GM19099 (cell line): ENCODE data around the gene CAMTA1.

ENCODE experiments used
- POLR2A ChIP-seq: IDR thresholded peaks from 3 replicates; pipeline ENCODE4 v1.6.1; 2011; ENCODE audit warnings: low read depth; ENCODE audit not compliant: insufficient read length; ENCODE audit errors: extremely low read depth

Gene CAMTA1

DNA sequence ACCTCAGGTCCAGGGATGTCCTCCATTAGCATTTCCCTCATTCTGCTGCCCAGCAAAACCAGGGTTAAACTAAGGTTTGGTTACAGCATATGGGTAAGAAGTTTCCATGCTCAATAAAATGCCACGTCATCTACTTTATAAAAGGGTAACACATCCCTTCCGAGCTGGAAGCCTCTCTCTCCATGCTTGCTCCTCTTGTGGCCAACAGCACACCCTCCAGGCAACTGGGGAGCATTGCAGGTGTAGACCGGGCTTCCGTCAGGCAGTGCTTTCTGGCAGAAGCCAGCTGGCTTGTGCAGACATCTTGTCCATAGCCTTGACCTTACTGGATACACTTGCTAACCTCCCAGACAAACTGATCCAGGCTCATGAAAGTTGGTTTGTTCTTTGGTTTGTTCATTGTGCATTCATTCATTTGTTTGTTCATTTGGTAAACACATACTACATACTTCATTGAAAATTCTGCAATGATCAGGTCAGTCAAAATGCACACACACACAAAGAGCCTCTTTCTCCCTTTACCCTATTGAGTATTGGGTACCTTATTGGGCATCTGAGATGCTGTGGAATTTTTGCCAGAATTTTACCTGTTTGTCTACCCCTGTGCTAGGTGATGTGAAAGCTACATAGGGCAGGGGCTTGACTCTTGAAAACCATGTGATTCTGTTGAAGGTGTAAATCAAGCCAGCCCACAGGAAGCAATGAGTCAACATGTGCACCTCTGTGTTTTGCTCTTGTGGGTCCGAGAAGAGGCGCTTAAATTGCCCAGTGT is 422.8 kb downstream of the CAMTA1 start:
- TF ChIP-seq POLR2A = no peak

DNA sequence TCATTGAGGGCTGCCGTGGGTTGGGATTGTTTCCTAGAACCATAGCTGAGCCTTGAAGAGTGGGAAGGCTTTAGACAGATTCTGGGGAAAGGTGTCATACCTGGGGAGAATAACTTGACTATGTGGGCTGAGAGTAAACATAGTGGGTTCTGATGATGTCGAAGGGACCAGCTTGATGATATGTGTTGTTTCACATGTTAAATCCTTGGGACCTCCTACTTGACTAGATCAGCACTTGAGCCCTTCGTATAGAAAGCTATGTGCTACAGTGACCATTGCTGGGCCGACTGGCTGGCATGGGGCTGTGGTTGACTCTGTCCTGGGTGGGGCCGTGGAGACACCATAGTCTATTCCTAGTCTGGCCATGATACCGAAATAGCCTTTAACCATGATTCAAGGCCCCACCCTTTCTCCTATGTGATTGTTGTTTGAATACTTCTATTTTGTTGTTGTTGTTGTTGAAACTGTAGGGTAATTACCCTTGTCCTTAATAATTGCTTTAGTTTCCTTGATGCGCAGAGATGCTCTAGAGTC is 423.5 kb downstream of the CAMTA1 start:
- TF ChIP-seq POLR2A = no peak

DNA sequence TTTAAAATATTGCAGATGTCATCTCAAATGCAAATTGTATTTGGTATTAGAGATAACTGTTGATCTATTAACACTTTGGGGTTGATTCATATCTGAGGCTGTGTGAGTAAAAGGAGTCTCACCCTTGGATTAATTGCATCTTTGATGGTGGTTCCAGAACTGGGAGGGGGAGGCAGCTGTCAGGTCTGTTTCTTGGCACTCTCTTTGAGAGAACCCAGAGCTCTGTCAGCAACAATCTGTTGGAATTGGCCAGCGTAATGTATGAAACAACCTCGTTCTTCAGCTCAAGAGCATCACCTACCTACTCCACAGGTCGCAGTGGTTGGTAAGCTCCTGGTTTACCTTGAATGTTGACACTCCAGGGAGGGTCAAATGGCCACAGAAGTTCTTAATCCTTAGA is 424.1 kb downstream of the CAMTA1 start:
- no peak for TF ChIP-seq POLR2A

- no peak for TF ChIP-seq POLR2A
These were observed 433.1 kb downstream of the CAMTA1 start for GRCh38 chr1:7218210-7218832.

GRCh38 chr1:7219031-7219430 is 433.8 kb downstream of the CAMTA1 start:
- no peak for TF ChIP-seq POLR2A

DNA sequence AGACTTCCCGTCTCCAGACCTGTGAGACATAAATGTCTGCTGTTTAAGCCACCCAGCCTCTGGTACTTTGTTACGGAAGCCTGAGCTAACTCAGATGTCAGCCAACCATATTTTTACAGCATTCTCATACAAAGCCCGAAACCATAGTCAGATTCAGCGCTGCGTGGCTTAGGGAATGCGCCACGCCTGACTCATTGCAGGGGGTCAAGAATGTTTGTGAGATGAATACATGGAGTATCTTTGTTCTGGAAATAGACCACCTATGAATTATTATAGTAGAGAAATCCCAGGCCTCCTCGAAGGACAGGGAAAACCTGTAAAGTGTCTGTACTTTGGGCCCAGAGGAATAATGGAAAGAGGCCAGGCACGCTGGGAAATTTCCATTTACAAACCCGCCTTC is 434.8 kb downstream of the CAMTA1 start:
- no peak for TF ChIP-seq POLR2A

GRCh38 chr1:7220712-7221252 is 435.5 kb downstream of the CAMTA1 start:
- no peak for TF ChIP-seq POLR2A

GRCh38 chr1:7221826-7222694 is 436.8 kb downstream of the CAMTA1 start:
- no peak for TF ChIP-seq POLR2A

GRCh38 chr1:7222695-7223015 is 437.4 kb downstream of the CAMTA1 start:
- no peak for TF ChIP-seq POLR2A

DNA sequence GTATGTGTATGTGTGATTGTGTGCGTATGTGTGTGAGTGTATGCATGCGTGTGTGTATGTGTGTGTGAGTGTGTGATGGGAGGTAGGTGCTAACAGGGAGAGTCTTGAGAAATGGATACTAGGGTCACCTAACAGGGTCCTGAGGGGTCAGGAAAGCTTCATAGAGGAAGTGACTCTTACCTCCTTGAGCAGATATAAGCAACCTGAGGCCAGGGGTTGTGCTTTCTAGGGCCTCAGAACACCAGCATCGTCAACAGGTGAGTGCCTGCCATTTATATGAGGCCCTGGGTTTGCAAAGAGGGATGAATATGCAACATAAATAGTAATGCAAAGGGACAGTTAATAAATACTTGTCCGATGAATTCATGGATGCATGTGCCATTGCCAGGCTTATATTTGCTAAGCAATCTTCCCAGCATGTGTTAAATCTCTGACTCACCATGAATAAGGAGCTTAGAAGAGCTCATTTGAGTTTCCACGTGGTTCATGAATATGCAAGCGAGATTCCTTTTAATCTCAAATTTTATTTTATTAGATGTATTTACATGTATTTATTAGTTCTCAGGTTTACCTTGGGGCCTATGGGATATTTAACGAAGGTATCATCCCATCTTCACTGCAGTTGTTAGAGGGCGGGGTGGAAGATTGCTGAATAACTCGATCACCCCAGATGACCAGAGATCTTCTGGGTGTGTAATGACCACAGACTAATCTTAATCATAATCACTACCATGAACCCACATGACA is 438.3 kb downstream of the CAMTA1 start:
- TF ChIP-seq POLR2A = no peak

DNA sequence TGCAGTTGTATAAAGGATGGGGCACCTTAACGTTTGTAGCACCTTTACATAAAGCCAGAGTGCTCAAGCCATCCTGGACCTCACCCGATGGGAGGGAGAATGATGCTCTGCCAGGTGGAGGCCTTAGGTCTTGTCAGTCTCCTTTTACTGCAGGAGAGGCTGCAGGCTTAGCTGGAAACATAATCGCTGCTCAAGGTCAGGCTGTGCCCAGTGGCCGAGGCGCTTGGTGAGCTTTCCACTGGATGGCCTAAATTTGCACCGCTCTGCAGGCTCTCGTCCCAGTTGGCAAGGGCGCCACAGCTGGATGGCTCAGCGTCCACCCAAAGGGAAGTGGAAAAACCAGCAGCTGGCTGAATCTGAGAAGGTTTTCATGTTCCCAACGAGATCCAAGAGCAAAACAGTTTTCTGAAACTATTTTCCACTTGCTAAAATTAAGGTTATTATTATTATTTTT is 438.9 kb downstream of the CAMTA1 start:
- no peak for TF ChIP-seq POLR2A

DNA sequence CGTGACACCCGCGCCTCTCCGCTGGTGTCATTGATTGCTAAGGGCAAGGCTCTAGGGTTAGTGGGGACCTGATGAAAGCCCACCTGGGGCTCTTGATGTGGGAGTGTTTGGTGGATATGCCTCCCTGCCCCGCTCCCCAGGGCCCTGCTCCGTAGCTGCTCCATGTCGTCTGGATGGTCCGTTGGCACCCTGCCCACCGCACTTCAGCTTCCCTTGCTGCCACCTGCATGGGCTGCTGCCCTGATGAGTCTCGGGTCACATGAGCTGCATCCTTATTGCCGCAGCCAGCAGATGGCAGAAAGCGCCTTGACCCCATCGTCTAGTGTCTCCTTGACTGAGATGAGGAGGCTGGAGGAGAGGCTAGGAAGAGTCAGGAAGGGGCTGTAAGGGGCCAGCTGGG is 439.4 kb downstream of the CAMTA1 start:
- no peak for TF ChIP-seq POLR2A

DNA sequence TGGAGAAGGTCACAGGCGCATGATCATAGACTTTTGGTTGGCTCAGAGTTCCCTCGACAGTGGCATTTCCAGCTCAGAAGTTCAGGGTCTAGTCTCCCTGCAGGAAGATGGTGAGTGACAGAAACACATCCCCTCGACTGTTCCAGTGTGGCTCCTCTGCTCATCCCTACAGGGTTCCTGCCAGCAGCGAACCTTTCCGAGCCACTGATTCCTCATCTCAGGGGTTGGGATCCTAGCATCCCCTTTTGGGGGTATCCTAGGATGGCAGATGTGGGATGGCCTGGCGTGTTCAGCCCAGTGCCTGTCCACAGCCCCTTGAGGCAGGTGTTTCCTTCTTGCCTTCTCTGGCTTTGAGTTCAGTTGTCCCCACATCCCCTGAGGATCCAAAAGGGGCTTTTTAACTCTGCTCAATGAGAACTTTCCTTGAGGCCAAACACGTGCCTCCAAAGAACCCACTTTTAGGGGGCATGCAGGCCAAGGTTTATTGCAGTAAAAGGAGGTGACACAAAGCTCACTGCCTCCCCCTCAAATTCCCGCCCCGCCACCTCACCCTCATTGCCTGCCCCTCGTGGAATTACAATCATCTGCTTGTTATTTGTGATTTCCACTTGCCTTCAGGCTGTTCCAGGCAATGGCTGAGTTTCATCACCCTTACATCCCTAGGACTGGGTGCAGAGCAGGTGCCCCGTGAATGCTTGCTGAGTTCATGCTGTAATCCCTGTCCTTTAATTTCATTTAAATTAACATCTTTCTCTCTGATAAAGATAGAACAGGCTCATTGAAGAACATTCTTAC is 440.7 kb downstream of the CAMTA1 start:
- TF ChIP-seq POLR2A = no peak

- TF ChIP-seq POLR2A = no peak
These were observed 442.4 kb downstream of the CAMTA1 start for GRCh38 chr1:7227654-7228053.
